ENCODE results near the gene LYRM1. TPM values are rescaled to one million over a fixed set of nuclear protein-coding genes. Genes with fewer than 3 reads are reported as not detected.

Gene LYRM1
- total and polyA plus RNA-seq, 2 donors (not counting 1 experiment from before 2014, with no cell fraction given): 54.9 to 131 TPM

DNA sequence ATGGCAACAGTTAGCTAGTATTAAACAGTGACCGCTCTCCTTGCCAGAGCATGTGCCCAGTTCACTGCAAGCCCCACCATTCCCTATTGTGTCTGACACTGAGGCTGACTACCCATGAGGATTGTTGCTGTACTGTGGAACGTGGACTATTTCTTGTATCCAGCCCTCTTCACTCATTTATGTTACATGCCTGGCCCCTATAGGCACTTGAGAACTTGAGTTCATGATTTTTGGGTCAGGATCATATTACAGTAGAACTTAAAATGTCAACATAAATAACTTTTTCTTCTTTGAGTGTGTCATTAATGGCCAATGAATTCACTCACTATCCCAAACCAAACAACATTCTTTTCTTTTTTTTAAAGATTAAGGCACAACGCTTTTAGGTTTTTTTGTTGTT, 55.7 kb downstream of the LYRM1 start:
- H3K27me3 ChIP-seq (ENCODE audit: control insufficient read depth, insufficient read depth, low read length): no peaks in the 10 kb centered on the region
- no peak overlapping the region for H3K9ac ChIP-seq (ENCODE audit: insufficient read depth, low read length)
- H3K9me3 ChIP-seq (ENCODE audit: control insufficient read depth, insufficient read depth, low read depth, low read length): no peaks in the 10 kb centered on the region
- H3K36me3 ChIP-seq (ENCODE audit: control insufficient read depth, insufficient read depth, low read length): no peaks in the 10 kb centered on the region
- no peaks in the 10 kb centered on the region for H3K4me1 ChIP-seq (ENCODE audit: control insufficient read depth, extremely low read depth, insufficient read depth, low read length)
- no peaks in the 10 kb centered on the region for H3K79me2 ChIP-seq (ENCODE audit: control insufficient read depth, insufficient read depth, low read length)
- no peaks in the 10 kb centered on the region for H4K20me1 ChIP-seq (ENCODE audit: control insufficient read depth, extremely low read depth, insufficient read depth, low read length)
- no peak overlapping the region for H2AFZ ChIP-seq (ENCODE audit: low read length)
- no peak overlapping the region for H3K4me3 ChIP-seq (replicated peaks in 1 of 4; ENCODE audit: control extremely low read depth in 1 of 4, insufficient read depth in 1 of 4, low read depth in 3 of 4, low read length in 4 of 4)
- DNase-seq (ENCODE audit: low read depth in 2 of 2): peak; percentile 3 to 78
- no peak overlapping the region for H3K27ac ChIP-seq (ENCODE audit: insufficient read depth, low read length)
- TF ChIP-seq EZH2 (IDR thresholded peaks at IDR 0.05; ENCODE audit: low read length, missing control alignments): no peak
- TF ChIP-seq, protein P1, sequence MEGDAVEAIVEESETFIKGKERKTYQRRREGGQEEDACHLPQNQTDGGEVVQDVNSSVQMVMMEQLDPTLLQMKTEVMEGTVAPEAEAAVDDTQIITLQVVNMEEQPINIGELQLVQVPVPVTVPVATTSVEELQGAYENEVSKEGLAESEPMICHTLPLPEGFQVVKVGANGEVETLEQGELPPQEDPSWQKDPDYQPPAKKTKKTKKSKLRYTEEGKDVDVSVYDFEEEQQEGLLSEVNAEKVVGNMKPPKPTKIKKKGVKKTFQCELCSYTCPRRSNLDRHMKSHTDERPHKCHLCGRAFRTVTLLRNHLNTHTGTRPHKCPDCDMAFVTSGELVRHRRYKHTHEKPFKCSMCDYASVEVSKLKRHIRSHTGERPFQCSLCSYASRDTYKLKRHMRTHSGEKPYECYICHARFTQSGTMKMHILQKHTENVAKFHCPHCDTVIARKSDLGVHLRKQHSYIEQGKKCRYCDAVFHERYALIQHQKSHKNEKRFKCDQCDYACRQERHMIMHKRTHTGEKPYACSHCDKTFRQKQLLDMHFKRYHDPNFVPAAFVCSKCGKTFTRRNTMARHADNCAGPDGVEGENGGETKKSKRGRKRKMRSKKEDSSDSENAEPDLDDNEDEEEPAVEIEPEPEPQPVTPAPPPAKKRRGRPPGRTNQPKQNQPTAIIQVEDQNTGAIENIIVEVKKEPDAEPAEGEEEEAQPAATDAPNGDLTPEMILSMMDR (conservative IDR thresholded peaks at IDR 0.05 in 1 of 2, IDR thresholded peaks at IDR 0.05 in 1 of 2; ENCODE audit: low read depth in 1 of 2, low read length in 2 of 2): peak; percentile 10 to 37
- no peak overlapping the region for H3K4me2 ChIP-seq (ENCODE audit: extremely low read depth, insufficient read depth, low read length)

DNA sequence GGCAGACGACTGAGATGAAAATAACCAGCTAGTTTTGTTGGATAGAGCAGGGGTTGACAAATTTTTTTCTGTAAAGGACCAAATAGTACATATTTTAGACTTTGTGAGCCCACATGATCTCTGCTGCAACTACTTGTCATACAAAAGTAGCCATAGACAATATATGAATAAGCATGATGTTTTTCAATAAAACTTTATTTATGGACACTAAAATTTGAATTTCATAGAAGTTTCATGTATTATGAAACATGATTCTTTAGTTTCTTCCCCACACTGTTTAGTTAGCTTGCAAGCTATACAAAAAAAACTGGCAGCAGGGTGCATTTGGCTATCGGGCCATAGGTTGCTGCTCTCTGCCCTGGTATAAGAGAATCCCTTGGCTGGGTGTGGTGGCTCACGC, 56.6 kb downstream of the LYRM1 start:
- H3K36me3 ChIP-seq (ENCODE audit: control insufficient read depth, insufficient read depth, low read length): no peaks in the 10 kb centered on the region
- H3K79me2 ChIP-seq (ENCODE audit: control insufficient read depth, insufficient read depth, low read length): no peaks in the 10 kb centered on the region
- H3K4me2 ChIP-seq (ENCODE audit: extremely low read depth, insufficient read depth, low read length): no peak overlapping the region
- no peak overlapping the region for H3K4me3 ChIP-seq (replicated peaks in 1 of 4; ENCODE audit: control extremely low read depth in 1 of 4, insufficient read depth in 1 of 4, low read depth in 3 of 4, low read length in 4 of 4)
- no peaks in the 10 kb centered on the region for H3K4me1 ChIP-seq (ENCODE audit: control insufficient read depth, extremely low read depth, insufficient read depth, low read length)
- no peak overlapping the region for H3K9ac ChIP-seq (ENCODE audit: insufficient read depth, low read length)
- H3K27me3 ChIP-seq (ENCODE audit: control insufficient read depth, insufficient read depth, low read length): no peaks in the 10 kb centered on the region
- no peak for TF ChIP-seq EZH2 (IDR thresholded peaks at IDR 0.05; ENCODE audit: low read length, missing control alignments)
- TF ChIP-seq, protein P1 (conservative IDR thresholded peaks at IDR 0.05 in 1 of 2, IDR thresholded peaks at IDR 0.05 in 1 of 2; ENCODE audit: low read depth in 1 of 2, low read length in 2 of 2): no peak
- H2AFZ ChIP-seq (ENCODE audit: low read length): no peak overlapping the region
- no peaks in the 10 kb centered on the region for H4K20me1 ChIP-seq (ENCODE audit: control insufficient read depth, extremely low read depth, insufficient read depth, low read length)
- DNase-seq (ENCODE audit: low read depth in 2 of 2): no peak
- H3K9me3 ChIP-seq (ENCODE audit: control insufficient read depth, insufficient read depth, low read depth, low read length): no peaks in the 10 kb centered on the region
- no peak overlapping the region for H3K27ac ChIP-seq (ENCODE audit: insufficient read depth, low read length)

DNA sequence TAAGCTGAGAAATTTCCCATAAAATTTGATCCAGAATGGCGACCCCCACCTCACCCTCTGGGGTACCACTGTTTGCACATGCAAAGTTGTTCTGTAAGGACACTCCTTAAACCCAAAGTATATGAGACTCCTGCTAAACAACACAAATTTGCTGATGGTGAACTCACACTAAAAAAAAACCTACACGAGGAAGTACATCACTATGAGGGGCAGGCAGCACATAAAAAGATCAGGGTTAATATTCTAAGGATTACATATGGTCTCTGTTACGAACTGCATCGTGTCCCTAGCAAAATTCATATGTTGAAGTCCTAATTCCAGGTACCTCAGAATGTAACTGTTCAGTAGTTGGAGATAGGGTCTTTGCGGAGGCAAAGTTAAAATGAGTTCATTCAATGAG, 60.3 kb downstream of the LYRM1 start:
- no peak overlapping the region for H3K4me2 ChIP-seq (ENCODE audit: extremely low read depth, insufficient read depth, low read length)
- no peak overlapping the region for H2AFZ ChIP-seq (ENCODE audit: low read length)
- H3K4me1 ChIP-seq (ENCODE audit: control insufficient read depth, extremely low read depth, insufficient read depth, low read length): no peaks in the 10 kb centered on the region
- H3K9me3 ChIP-seq (ENCODE audit: control insufficient read depth, insufficient read depth, low read depth, low read length): no peaks in the 10 kb centered on the region
- TF ChIP-seq, protein P1 (conservative IDR thresholded peaks at IDR 0.05 in 1 of 2, IDR thresholded peaks at IDR 0.05 in 1 of 2; ENCODE audit: low read depth in 1 of 2, low read length in 2 of 2): no peak
- TF ChIP-seq EZH2 (IDR thresholded peaks at IDR 0.05; ENCODE audit: low read length, missing control alignments): no peak
- no peaks in the 10 kb centered on the region for H4K20me1 ChIP-seq (ENCODE audit: control insufficient read depth, extremely low read depth, insufficient read depth, low read length)
- no peak overlapping the region for H3K9ac ChIP-seq (ENCODE audit: insufficient read depth, low read length)
- H3K79me2 ChIP-seq (ENCODE audit: control insufficient read depth, insufficient read depth, low read length): no peaks in the 10 kb centered on the region
- no peak for DNase-seq (ENCODE audit: low read depth in 2 of 2)
- no peak overlapping the region for H3K27ac ChIP-seq (ENCODE audit: insufficient read depth, low read length)
- no peaks in the 10 kb centered on the region for H3K36me3 ChIP-seq (ENCODE audit: control insufficient read depth, insufficient read depth, low read length)
- no peak overlapping the region for H3K4me3 ChIP-seq (replicated peaks in 1 of 4; ENCODE audit: control extremely low read depth in 1 of 4, insufficient read depth in 1 of 4, low read depth in 3 of 4, low read length in 4 of 4)
- peaks cover 8% of the 10 kb centered on the region for H3K27me3 ChIP-seq (ENCODE audit: control insufficient read depth, insufficient read depth, low read length)
